T-cell (primary cell): ENCODE data around the gene TSPAN18. TPM values are rescaled to one million over a fixed set of nuclear protein-coding genes. Genes with fewer than 3 reads are reported as not detected.

Experiments used
- ATAC-seq, 4 experiments: fragments of 200-7000 bp in 3 of 4; fragments of 150-1000 bp in 1 of 4; cut with Tn5 transposase; replicated peaks in 1 of 4; 1 replicate in 3 of 4; 2 replicates in 1 of 4; pipeline ENCODE4 v1.10.0; 2021; ENCODE audit warnings: moderate library complexity in 3 of 4, mild to moderate bottlenecking in 2 of 4, moderate number of reproducible peaks in 1 of 4
- CTCF ChIA-PET, 2 donors: fragments of 300-600 bp; sonication (Branson Sonifier 250); formaldehyde crosslinking; loops; one replicate each; lab custom pipeline; 2022; ENCODE audit warnings: antibody characterized with exemption in 2 of 2; lab: Charles Lee
- POLR2A ChIA-PET, 2 donors: fragments of 300-600 bp; sonication (Branson Sonifier 250); formaldehyde crosslinking; loops; one replicate each; lab custom pipeline; 2022; ENCODE audit warnings: antibody characterized with exemption in 2 of 2; lab: Charles Lee
- DNase-seq, 35 experiments: peaks; one replicate each; pipeline versions ENCODE4 v3.0.0 to v3.0.0-alpha.2; 2013 to 2023
- H3K27ac ChIP-seq: one replicate; pipeline ENCODE4 v1.5.1; 2013; ENCODE audit warnings: low read length
- H3K27me3 ChIP-seq, 2 experiments: replicated peaks in 1 of 2; 1 replicate in 1 of 2; 2 replicates in 1 of 2; pipeline versions ENCODE4 v1.6.1 to v1.7.0; 2013; ENCODE audit warnings: low read length in 1 of 2, mixed read lengths in 1 of 2; ENCODE audit not compliant: control insufficient read depth in 2 of 2, insufficient read depth in 2 of 2; ENCODE audit errors: extremely low read depth in 1 of 2
- H3K36me3 ChIP-seq, 2 donors: 1 replicate in 1 of 2; 2 replicates in 1 of 2; pipeline versions ENCODE4 v1.6.1 to v1.7.0; 2013; ENCODE audit warnings: low read length in 1 of 2; ENCODE audit not compliant: control insufficient read depth in 2 of 2, insufficient read depth in 1 of 2; ENCODE audit errors: extremely low read depth in 1 of 2
- H3K4me1 ChIP-seq, 2 experiments: 1 replicate in 1 of 2; 2 replicates in 1 of 2; pipeline versions ENCODE4 v1.6.1 to v1.7.0; 2013; ENCODE audit warnings: low read length in 2 of 2, mixed read lengths in 1 of 2; ENCODE audit not compliant: insufficient read depth in 2 of 2, control insufficient read depth in 1 of 2; ENCODE audit errors: extremely low read depth in 1 of 2
- H3K4me3 ChIP-seq, 2 donors: 1 replicate in 1 of 2; 2 replicates in 1 of 2; pipeline versions ENCODE4 v1.5.1 to v1.7.0; 2013; ENCODE audit warnings: mild to moderate bottlenecking in 2 of 2, low read length in 1 of 2, moderate library complexity in 1 of 2; ENCODE audit not compliant: control insufficient read depth in 1 of 2; ENCODE audit errors: extremely low read depth in 1 of 2
- H3K9me3 ChIP-seq: 2 replicates; pipeline ENCODE4 v1.7.0; 2013
- H3K27ac Mint-ChIP-seq, 2 donors: one replicate each; pipeline ENCODE4 v1.8.0; 2020 to 2021; ENCODE audit warnings: mild to moderate bottlenecking in 2 of 2, mixed read lengths in 2 of 2
- H3K27me3 Mint-ChIP-seq, 2 donors: one replicate each; pipeline ENCODE4 v1.8.0; 2021 to 2022; ENCODE audit warnings: mixed read lengths in 2 of 2
- H3K36me3 Mint-ChIP-seq: one replicate; pipeline ENCODE4 v1.8.0; 2021; ENCODE audit warnings: mixed read lengths
- H3K4me1 Mint-ChIP-seq, 3 donors: one replicate each; pipeline ENCODE4 v1.8.0; 2020 to 2022; ENCODE audit warnings: mixed read lengths in 3 of 3, mild to moderate bottlenecking in 1 of 3
- H3K4me3 Mint-ChIP-seq, 3 donors: one replicate each; pipeline ENCODE4 v1.8.0; 2020 to 2022; ENCODE audit warnings: mild to moderate bottlenecking in 3 of 3, mixed read lengths in 3 of 3, moderate library complexity in 3 of 3
- H3K9me3 Mint-ChIP-seq, 3 donors: one replicate each; pipeline ENCODE4 v1.8.0; 2020 to 2022; ENCODE audit warnings: mixed read lengths in 3 of 3
- WGBS: methylation state at CpG from one replicate; pipeline ENCODE4 v1.1.5; 2013; ENCODE audit warnings: missing lambda C conversion rate; ENCODE audit not compliant: insufficient coverage; 5-methylcytosine and 5-hydroxymethylcytosine counted together
- total RNA-seq, 35 experiments: library from RNA in 6 of 35; stranded (reverse) in 6 of 35; fragments of 120-200 nt in 1 of 35; gene quantifications; one replicate each; pipeline versions ENCODE4 v1.2.1 to v1.2.4 and lab custom pipeline; 2013 to 2026

The TSPAN18 gene
- total RNA-seq, 5 donors from 2014 or later (not counting 1 experiment from before 2014, with no cell fraction given) = 18.4 to 59.1 (median 25.7) TPM

GRCh38 chr11:44854741-44855492, 128.2 kb downstream of the TSPAN18 start:
- WGBS = 17% methylated on average over 1 of the region's 5 CpGs
- Histone ChIP-seq H3K4me3 (no peak overlapping the region), H3K4me1 (peaks cover 0 to under 1% of the 10 kb centered on the region in 2 experiments), H3K36me3 (peaks cover 0 to 2% of the 10 kb centered on the region in 2 donors), H3K27ac (no peak overlapping the region), H3K9me3 (no peaks in the 10 kb centered on the region), H3K27me3 (peaks cover 0 to 3% of the 10 kb centered on the region in 2 experiments)
- ChIA-PET POLR2A (interaction anchor here in 1 of 2 donors (0.7 kb wide), 1 partner anchor 338 kb away, joined by 4 read pairs; no protein-coding TSS in a partner anchor), CTCF (interaction anchor here in 1 of 2 donors (0.7 kb wide), 1 partner anchor 92 kb away, joined by 3 read pairs; no protein-coding TSS in a partner anchor)
- Mint-ChIP-seq H3K36me3 (peaks cover 32% of the 10 kb centered on the region), H3K27me3 (no peaks in the 10 kb centered on the region), H3K4me3 (no peak overlapping the region), H3K4me1 (peaks cover 5 to 32% (median 22%) of the 10 kb centered on the region in 3 donors), H3K9me3 (no peaks in the 10 kb centered on the region), H3K27ac (no peak overlapping the region)
- no peak for ATAC-seq
- no peak for DNase-seq

GRCh38 chr11:44855493-44855849, 128.7 kb downstream of the TSPAN18 start:
- ATAC-seq = no peak
- Mint-ChIP-seq H3K4me3 (no peak overlapping the region), H3K27ac (no peak overlapping the region), H3K36me3 (peaks cover 38% of the 10 kb centered on the region), H3K27me3 (no peaks in the 10 kb centered on the region), H3K4me1 (peaks cover 10 to 38% (median 28%) of the 10 kb centered on the region in 3 donors), H3K9me3 (no peaks in the 10 kb centered on the region)
- Histone ChIP-seq H3K9me3 (no peaks in the 10 kb centered on the region), H3K36me3 (peaks cover 0 to 3% of the 10 kb centered on the region in 2 donors), H3K4me1 (peaks cover 0 to 6% of the 10 kb centered on the region in 2 experiments), H3K4me3 (no peak overlapping the region), H3K27me3 (peaks cover 0 to 3% of the 10 kb centered on the region in 2 experiments), H3K27ac (no peak overlapping the region)
- no peak for DNase-seq
- CTCF ChIA-PET = interaction anchor here in 1 of 2 donors (0.7 kb wide), 1 partner anchor 93 kb away, joined by 3 read pairs; no protein-coding TSS in a partner anchor
- POLR2A ChIA-PET = no interaction called here

- no peak overlapping the region for H3K27ac ChIP-seq
- H3K27me3 ChIP-seq = peaks cover 0 to 3% of the 10 kb centered on the region in 2 experiments
- peaks cover 0 to 27% of the 10 kb centered on the region in 2 experiments for H3K4me1 ChIP-seq
- H3K36me3 Mint-ChIP-seq = peaks cover 38% of the 10 kb centered on the region
- H3K4me3 Mint-ChIP-seq = no peak overlapping the region
- ChIA-PET CTCF (no interaction called here), POLR2A (no interaction called here)
- no peaks in the 10 kb centered on the region for H3K9me3 Mint-ChIP-seq
- H3K9me3 ChIP-seq = no peaks in the 10 kb centered on the region
- no peaks in the 10 kb centered on the region for H3K27me3 Mint-ChIP-seq
- WGBS = 96% methylated on average over 8 of the region's 11 CpGs
- no peak for ATAC-seq
- no peak for DNase-seq
- no peak overlapping the region for H3K27ac Mint-ChIP-seq
- peaks cover 0 to 3% of the 10 kb centered on the region in 2 donors for H3K36me3 ChIP-seq
- H3K4me3 ChIP-seq = no peak overlapping the region
- H3K4me1 Mint-ChIP-seq = peaks cover 28 to 56% (median 41%) of the 10 kb centered on the region in 3 donors
These were observed 130.8 kb downstream of the TSPAN18 start for GRCh38 chr11:44857490-44858090.

- Histone ChIP-seq H3K9me3 (no peaks in the 10 kb centered on the region), H3K27ac (no peak overlapping the region), H3K4me3 (no peak overlapping the region), H3K4me1 (peaks cover 0 to 33% of the 10 kb centered on the region in 2 experiments), H3K36me3 (peaks cover 0 to 3% of the 10 kb centered on the region in 2 donors), H3K27me3 (peaks cover 0 to 3% of the 10 kb centered on the region in 2 experiments)
- no peaks in the 10 kb centered on the region for H3K9me3 Mint-ChIP-seq
- no peak overlapping the region for H3K4me3 Mint-ChIP-seq
- no peak for ATAC-seq
- peaks cover 33 to 61% (median 46%) of the 10 kb centered on the region in 3 donors for H3K4me1 Mint-ChIP-seq
- POLR2A ChIA-PET = no interaction called here
- peaks cover 42% of the 10 kb centered on the region for H3K36me3 Mint-ChIP-seq
- CTCF ChIA-PET = no interaction called here
- H3K27ac Mint-ChIP-seq = no peak overlapping the region
- WGBS = 95% methylated on average over 6 of the region's 14 CpGs
- no peaks in the 10 kb centered on the region for H3K27me3 Mint-ChIP-seq
- no peak for DNase-seq
These were observed 132.2 kb downstream of the TSPAN18 start for GRCh38 chr11:44858796-44859527.

- H3K27me3 ChIP-seq = peaks cover 0 to 3% of the 10 kb centered on the region in 2 experiments
- Mint-ChIP-seq H3K4me1 (peaks cover 33 to 61% (median 46%) of the 10 kb centered on the region in 3 donors), H3K36me3 (peaks cover 42% of the 10 kb centered on the region), H3K9me3 (no peaks in the 10 kb centered on the region), H3K27ac (no peak overlapping the region), H3K27me3 (no peaks in the 10 kb centered on the region), H3K4me3 (no peak overlapping the region)
- H3K27ac ChIP-seq = no peak overlapping the region
- no peak for DNase-seq
- CTCF ChIA-PET = no interaction called here
- 100% methylated on average over 4 of the region's 5 CpGs for WGBS
- peaks cover 0 to 3% of the 10 kb centered on the region in 2 donors for H3K36me3 ChIP-seq
- H3K9me3 ChIP-seq = no peaks in the 10 kb centered on the region
- H3K4me1 ChIP-seq = peaks cover 0 to 33% of the 10 kb centered on the region in 2 experiments
- POLR2A ChIA-PET = no interaction called here
- ATAC-seq = no peak
- H3K4me3 ChIP-seq = no peak overlapping the region
These were observed 132.8 kb downstream of the TSPAN18 start for GRCh38 chr11:44859528-44859925.

GRCh38 chr11:44860346-44860745, 133.6 kb downstream of the TSPAN18 start:
- DNase-seq (peak in 1 of 35 experiments; percentile 28), ATAC-seq (no peak)
- Mint-ChIP-seq H3K36me3 (peaks cover 42% of the 10 kb centered on the region), H3K4me3 (peak overlapping the region in 1 of 3 donors; percentile 20), H3K4me1 (peaks cover 33 to 61% (median 46%) of the 10 kb centered on the region in 3 donors), H3K9me3 (no peaks in the 10 kb centered on the region), H3K27me3 (no peaks in the 10 kb centered on the region), H3K27ac (peak overlapping the region in 1 of 2 donors; percentile 43)
- ChIA-PET POLR2A (no interaction called here), CTCF (no interaction called here)
- Histone ChIP-seq H3K4me1 (peaks cover 0 to 33% of the 10 kb centered on the region in 2 experiments), H3K27me3 (peaks cover 0 to 3% of the 10 kb centered on the region in 2 experiments), H3K9me3 (no peaks in the 10 kb centered on the region), H3K36me3 (peaks cover 0 to 3% of the 10 kb centered on the region in 2 donors), H3K4me3 (no peak overlapping the region), H3K27ac (no peak overlapping the region)
- whole genome bisulfite sequencing = 83% methylated on average over 1 of the region's 5 CpGs
